ENCODE measurements around the gene GNA12.
A peak's percentile ranks its signal among the peaks of the same experiment; 100 is the strongest.
"Not testable (repeated sequence)": the region's sequence is repeated elsewhere in the genome, so short reads cannot be mapped to it uniquely, and the experiment has no call there.

The GNA12 gene

DNA sequence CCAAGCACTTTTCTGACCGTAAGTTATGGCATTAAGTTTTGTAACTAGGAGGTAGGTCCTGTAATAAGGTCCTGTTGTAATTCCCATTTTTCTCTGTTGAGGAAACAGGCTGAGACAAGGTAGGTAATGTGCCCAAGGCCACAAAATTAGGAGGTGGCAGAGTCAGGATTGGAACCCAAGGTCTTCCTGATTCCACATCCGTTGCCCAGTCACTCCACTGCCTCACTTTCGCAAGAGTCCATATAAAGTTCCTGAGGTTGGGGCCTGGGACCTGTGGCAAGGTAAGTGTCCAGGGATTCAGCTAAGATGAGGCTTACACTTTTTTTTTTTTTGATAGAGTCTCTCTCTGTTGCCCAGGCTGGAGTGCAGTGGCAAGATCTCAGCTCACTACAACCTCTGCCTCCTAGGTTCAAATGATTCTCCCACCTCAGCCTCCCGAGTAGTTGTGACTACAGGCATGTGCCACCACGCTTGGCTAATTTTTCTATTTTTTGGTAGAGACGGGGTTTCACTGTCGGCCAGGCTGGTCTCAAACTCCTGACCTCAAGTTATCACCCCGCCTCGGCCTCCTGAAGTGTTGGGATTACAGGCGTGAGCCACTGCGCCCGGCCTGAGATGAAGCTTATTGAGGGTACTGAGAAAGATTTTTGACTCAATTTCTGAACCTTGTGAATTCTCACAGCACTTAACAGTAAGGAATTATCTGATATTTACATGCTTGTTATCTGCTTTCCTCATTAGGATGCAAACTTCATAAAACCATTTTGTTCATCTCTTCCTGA is 20.3 kb upstream of the GNA12 start:
- DNase-seq: no peak

DNA sequence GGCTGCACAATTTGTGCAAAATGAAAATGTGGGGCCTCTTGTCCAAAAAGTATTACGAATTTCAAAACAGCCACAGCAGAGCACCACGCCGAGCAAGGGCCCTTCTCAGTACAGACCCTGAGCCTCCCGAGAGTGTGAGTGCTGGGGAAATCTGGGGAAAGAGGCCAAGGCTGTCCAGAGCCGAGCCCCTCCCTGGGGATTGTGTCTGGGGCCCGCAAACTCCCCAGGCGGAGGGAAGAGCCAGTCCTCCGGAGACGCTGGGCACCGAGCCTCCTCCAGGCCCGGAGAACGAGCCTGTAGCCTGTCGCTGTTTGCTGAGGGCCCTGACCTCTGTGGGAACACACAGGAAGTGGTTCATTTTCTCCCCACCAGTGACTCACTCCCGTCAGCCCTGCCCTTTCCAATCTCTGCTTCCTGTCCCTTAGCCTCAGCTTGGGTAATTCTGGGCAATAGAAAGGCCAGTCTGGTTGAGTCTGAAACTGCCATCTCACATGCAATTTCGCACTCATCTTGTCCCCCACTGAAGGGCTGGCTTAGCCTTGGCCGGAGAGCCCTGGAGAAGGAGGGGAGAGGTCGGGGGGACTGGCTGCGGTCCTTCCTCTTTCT is 19.5 kb upstream of the GNA12 start:
- DNase-seq: no peak

DNA sequence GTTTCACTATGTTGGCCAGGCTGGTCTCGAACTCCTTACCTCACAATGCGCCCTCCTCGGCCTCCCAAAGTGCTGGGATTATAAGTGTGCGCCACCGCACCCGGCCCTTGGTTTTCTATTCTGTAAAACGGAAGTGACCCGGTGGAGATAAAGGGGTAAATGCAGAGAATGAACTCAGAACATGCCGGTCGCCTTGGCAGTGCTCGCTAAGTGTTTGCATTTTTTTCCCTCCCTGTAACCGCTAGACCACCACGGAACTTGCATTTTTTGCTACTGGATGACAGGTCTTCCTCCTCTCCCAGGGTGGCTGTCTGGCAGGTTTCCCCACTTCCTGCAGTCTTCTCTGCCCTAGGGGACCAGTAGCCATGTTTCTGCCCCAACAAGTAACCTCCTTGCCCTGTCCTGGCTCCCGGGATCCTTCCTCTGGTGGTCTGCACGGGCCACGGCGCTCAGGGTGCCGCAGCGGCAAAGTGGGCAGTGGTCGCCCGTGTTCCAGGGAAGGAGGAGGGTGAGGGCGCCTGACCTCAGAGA is 18.8 kb upstream of the GNA12 start:
- no peak for DNase-seq

DNA sequence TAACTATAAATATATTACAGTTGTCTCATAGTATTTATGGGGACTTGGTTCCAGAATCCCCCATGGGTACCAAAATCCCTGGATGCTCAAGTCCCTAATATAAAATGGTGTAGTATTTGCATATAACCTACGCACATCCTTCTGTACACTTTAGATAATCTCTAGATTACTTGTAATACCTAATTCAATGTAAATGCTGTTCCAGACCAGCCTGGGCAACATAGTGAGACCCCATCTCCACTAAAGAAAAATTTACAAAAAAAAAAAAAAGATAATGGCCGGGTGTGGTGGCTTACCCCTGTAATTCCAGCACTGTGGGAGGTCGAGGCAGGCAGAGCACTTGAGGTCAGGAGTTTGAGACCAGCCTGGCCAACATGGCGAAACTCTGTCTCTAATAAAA is 17.4 kb upstream of the GNA12 start:
- DNase-seq: no peak

DNA sequence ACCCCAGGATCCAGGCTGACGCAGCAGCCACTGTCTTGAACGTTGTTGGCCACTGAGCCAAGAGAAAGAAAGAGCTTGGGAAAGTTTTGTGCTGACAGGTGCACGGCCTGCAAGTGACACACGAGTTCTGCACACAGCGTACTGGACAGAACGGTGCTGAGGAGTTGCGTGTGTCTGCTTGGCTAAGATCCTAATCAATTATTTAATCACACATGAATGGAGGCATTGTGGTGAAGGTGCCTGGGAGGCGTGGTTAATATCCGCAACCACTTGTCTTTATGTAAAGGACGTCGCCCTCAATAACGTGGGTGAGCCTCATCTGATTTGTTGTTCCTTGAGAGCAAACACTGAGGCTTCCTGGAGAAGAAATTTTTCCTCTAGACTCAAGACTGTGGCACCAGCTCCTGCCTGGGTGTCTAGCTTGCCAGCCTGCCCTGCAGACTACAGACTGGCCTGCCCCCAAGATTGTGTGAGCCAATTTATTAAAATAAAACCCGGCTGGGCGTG is 16.6 kb upstream of the GNA12 start:
- peak; percentile 62 for DNase-seq

DNA sequence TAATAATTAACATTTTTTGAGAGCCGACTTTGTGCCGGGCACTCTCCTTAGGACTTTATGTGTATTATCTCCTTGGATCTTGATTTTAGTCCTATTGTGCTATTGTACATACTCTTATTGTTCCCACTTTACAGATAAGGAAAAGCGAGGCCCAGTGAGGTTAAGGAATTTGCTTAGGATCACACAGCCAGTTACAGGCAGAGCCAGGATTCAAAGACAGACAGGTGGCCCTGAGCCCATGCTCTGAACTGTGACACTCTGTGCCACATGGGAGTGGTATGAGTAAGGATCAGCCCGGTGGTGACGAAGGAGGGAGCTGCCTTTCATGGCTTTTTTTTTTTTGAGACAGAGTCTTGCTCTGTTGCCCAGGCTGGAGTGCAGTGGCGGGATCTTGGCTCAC is 15.8 kb upstream of the GNA12 start:
- no peak for DNase-seq

DNA sequence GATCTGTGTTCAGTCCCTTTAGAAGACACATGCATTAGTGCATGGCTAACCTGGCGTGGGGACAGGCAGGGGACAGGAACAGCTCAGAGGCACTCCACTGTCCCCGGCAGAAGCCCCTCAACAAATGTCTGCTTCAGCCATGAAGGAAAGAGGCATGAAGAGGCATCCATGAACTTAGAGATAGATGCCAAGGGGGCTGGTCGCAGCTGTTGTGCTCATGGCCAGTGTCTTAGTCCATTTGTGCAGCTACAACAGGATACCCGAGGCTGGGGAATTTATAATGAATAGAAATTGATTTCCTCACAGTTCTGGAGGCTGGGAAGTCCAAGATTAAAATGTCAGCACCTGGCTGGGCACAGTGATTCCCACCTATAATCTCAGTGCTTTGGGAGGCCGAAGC is 14.5 kb upstream of the GNA12 start:
- no peak for DNase-seq

DNA sequence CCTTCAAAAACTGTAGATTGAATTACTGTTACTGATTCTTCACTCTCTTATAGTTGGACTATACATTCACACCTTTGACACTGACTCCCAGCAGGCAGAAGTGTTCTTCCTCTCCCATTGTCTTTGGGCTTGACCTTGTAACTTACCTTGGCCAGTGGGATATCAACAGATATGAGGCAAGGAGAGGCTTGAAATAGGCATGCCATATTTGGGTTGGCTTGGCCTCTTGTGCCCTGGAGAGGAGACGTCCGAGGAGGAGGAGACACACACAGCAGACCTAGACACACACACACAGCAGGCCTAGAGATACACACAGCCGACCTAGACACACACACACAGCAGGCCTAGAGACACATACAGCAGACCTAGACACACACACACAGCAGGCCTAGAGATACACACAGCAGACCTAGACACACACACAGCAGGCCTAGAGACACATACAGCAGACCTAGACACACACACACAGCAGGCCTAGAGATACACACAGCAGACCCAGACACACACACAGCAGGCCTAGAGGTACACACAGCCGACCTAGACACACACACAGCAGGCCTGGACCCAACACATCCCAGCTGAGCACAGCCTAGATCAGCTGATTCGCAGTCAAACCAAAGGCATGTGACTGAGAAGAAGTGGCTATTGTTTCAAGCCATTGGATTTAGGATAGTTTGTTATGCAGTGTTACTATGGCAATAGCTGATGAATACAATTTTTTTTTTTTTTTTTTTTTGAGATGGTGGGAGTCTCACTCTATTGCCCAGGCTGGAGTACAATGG is 12.5 kb upstream of the GNA12 start:
- no peak for DNase-seq

DNA sequence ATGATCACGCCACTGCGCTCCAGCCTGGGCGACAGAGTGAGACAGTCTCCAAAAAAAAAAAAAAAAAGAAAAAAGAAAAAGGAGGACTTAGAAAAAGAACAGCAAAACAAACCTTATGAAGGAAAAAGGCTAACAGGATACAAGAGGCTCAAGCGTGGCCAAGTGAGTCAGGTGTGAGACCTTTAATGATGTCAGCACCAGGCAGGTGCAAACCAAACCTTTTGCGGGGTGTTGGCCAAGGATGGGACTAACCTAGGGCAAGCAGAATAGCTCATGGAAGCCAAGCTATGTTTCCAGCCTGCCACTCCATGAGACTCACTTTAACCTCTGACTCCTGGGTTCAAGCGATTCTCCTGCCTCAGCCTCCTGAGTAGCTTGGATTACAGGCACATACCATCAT is 11.3 kb upstream of the GNA12 start:
- no peak for DNase-seq

DNA sequence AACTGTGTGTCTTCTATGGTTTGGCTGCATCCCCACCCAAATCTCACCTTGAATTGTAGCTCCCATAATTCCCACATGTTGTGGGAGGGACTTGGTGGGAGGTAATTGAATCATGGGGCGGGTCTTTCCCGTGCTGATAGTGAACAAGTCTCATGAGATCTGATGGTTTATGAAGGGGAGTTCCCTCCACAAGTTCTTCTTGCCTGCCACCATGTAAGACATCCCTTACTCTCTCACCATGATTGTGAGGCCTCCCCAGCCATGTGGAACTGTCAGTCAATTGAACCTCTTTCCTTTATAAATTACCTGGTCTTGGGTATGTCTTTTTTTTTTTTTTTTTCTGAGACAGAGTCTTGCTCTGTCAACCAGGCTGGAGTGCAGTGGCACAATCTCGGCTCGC is 9.4 kb upstream of the GNA12 start:
- not testable (repeated sequence) for DNase-seq

DNA sequence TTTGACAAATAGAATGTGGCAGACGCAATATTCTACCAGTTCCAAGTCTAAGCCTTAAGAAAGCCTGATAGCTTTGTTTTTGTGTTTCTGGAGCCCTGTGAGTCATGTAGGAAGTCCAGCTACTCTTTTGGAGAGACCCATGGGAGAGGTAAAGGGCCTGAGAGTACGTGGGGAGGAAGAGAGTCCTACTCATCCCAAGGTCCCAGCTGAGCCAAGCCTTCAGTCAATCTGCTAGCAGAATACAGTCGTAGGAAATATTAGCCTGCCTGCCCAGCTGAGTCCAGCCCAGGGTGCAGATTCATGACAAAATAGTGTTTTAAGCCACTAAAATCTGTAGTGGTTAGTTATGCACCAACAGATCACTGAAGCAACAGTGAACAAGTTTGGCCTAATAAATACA is 9.0 kb upstream of the GNA12 start:
- no peak for DNase-seq

DNA sequence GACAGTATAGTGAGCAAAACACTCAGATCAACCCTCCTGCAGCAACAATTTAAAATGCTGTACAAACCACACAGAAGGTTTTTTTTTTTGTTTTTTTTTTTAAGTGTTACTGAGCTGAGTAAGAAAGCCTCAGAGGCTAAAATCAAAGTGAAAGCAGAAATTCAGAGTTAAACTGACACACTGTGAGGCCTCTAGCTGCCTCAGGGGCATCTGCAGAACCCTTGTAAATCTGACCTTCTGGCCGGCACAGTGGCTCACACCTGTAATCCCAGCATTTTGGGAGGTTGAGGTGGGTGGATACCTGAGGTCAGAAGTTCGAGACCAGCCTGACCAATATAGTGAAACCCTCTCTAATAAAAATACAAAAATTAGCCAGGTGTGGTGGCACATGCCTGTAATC is 7.4 kb upstream of the GNA12 start:
- no peak for DNase-seq

DNA sequence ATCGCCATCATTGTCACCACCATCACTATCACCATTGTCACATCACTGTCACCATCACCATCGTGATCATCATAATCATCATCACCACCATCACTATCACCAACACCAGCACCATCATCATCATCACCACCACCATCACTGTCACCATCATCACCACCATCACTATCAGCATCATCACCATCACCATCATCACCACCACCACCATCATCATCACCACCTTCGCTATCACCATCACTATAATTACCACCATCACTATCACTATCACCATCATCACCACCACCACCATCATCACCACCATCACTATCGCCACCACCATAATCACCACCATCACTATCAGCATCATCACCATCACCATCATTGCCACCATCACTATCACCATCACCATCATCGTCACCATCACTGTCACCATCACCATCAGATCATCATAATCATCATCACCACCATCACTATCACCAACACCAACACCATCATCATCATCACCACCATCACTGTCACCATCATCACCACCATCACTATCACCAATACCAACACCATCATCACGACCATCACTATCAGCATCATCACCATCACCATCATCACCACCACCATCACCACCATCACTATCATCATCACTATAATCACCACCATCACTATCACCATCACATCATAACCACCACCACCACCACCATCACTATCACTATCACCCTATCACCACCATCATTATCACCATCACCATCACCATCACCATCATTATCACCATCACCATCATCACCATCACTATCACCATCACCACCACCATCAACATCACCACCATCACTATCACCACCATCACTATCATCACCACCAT is 6.0 kb upstream of the GNA12 start:
- DNase-seq: no peak

DNA sequence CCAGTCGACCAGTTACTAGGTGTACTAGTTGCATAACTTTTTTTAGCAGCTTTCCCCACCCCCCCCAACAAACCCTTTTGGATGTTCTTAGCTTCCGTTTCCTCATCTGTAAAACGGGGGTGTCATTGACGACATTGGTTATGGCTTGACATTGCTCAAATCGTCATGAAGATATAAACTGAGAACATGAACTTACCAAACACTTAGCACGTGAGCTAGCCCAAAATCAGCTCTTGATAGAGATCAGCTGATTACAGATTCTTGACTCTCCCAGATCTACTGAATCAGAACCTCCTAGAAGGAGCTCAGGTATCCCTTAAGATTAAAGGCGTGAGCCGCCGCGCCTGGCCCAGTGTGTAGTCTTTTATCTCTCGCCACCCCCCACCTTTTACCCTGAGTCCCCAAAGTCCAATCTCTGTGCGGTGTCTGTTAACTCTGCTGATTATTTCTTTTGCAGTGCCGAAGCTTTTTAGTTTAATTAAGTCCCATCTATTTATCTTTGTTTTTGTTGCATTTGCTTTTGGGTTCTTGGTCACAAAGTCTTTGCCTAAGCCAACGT is 1.0 kb upstream of the GNA12 start:
- DNase-seq: no peak

DNA sequence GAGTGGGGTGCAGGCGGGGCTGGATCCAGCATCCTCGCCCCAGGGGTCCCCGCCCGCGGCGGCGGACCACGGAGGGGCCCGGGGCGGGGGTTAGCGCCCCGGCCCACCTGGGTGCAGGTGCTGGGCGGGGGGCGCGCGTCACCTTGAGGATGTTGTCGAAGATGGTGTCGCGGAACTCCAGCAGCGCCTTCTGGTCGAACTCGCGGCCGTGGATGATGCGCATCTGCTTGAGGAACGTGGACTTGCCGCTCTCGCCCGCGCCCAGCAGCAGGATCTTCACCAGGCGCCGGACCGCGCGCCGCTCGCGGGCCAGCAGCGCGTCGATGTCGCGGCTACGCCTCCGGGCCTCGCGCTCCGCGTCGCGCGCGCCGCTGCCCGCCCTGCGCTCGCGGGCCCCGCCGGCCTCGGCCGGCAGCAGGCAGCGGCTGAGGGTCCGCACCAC is 376 bp downstream of the GNA12 start:
- DNase-seq: peak; percentile 48

DNA sequence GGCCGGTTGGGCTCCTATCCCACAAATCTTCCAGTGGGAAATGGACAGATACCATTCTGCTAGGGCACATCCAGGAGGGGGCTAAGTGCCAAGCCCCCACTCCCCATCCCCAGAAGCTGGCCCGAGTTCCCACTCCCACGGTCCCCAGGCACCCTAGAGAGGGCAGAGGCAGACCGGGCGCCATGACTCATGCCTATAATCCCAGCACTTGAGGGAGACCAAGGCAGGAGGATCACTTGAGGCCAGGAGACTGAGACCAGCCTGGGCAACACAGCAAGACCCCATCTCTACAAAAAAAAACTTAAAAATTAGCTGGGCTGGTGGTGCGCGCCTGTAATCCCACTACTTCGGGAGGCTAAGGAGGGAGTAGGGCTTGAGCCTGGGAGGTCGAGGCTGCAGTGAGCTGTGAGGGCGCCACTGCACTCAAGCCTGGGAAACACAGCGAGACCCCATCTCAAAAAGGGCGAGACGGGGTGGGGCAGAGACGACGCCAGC is 870 bp downstream of the GNA12 start:
- DNase-seq: no peak

DNA sequence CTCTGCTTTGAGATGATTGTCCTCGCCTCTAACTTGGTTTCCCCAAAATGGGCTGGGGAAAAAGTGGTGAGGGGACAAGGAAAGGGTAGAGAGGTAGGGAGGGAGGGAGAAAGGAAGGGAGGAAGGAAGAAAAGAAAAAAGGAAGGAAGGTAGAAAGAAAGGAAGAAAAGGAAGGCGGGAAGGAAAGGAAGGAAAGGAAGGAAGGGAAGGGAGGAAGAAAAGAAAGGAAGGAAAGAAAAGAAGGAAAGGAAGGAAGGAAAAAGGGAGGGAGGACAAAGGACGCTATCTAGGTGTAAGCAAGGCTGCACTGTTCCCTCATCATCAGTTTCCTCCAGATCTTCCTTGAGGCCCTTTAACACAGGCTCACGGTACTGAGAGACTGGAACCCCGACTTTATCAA is 2.2 kb downstream of the GNA12 start:
- DNase-seq: no peak

DNA sequence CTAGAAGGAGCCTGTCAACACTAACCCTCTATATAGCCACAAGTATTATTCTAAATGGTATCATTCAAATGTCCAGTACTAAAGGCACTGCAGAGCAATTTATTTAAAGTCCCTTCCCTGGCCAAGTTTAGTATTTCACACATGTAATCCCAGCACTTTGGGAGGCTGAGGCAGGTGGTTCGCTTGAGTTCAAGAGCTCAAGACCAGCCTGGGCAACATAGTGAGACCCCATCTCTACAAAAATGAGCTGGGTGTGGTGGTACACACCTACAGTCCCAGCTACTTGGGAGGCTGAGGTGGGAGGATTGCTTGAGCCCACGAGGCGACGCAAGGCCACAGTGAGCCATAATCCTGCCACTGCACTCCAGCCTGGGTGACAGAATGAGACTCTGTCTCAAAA is 3.6 kb downstream of the GNA12 start:
- no peak for DNase-seq

DNA sequence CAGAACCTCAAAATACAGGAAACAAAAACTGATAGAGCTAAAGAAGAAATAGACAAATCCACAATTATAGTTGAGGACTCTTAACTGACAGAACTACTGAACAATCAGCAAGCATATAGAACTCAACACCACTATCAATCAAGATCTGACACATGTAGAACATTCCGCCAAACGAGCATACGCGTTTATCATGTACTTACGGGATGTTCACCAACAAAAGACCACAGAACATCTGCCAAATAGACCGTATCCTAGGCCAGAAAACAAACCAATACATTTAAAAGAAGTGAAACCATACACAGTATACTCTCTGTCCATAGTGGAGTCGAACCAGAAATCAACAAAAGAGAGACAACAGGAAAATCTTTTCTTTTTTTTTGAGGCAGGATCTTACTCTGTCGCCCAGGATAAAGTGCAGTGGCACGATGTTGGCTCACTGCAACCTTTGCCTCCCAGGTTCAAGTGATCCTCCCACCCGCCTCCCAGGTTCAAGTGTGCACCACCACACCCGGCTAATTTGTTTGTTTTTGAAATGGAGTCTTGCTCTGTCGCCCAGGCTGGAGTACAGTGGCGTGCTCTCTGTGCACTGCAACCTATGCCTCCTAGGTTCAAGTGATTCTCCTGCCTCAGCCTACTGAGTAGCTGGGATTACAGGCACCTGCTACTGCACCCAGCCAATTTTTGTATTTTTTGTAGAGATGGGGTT is 5.1 kb downstream of the GNA12 start:
- DNase-seq: no peak

DNA sequence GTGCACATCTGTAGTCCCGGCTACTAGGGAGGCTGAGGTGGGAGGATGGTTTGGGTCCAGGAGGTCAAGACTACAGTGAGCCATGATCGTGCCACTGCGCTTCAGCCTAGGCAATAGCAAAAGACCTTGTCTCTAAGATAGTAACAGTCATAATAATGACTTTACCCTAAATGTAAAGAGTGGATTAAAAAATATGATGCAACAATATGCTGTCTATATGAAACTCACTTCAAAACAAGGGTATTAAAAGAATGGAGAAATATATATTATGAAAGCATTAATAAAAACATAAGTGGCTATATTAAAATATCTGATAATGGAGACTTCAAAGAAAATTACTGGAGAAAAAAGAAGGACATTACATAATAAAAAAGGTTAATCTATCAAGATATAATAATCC is 5.7 kb downstream of the GNA12 start:
- no peak for DNase-seq

DNA sequence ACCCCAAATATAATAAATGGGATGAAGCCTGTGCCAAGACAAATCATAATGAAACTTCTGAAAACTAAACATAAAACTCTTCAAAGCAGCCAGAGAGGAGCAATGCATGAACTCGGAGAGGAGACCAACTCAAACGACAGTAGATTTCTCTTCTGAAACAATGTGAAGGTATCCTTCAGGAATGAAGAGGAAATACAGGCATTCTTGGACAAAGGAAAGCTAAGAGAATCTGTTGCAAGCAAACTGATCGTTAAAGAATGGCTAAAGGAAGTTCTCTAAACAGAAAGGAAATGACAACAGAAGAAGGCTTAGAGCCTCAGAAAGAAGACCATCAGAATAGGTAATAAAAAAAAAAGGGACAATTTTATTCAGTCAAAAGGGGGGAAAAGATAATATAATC is 6.6 kb downstream of the GNA12 start:
- no peak for DNase-seq
